Cardiac septum (tissue), 1 donor: ENCODE measurements around the gene GMPR2. TPM values are rescaled to one million over a fixed set of nuclear protein-coding genes. Genes with fewer than 3 reads are reported as not detected.

ENCODE experiments used
- DNase-seq: peaks from one replicate; pipeline ENCODE4 v3.0.0-alpha.2; 2020; ENCODE audit warnings: low spot score
- intact Hi-C: fragments of 100-400 bp; cut with DNase I; formaldehyde crosslinking; loops from one replicate; pipeline ENCODE4 v1.14.0; 2022
- long read RNA-seq: library from polyadenylated mRNA; unstranded; transcript quantifications from one replicate; pipeline ENCODE4 v2.0.0, GENCODE V29; 2021
- total RNA-seq: library from RNA; stranded (reverse); fragmentation: NEBNext Ultra II Directional; extraction: Animal tissue kit (Norgen Biotek cat#: 25700); gene quantifications from one replicate; pipeline ENCODE4 v1.2.1, GENCODE V29; 2021
- donor health status: DM: no; HTN: no; CAD: no.

Gene GMPR2
- 33.2 TPM for total RNA-seq
- long read RNA-seq, transcript GMPR2-223 (10 exons, 1,893 nt) = major isoform, 7 of 27 reads
- long read RNA-seq, partial matches to known transcripts = 0 of 27 reads
- long read RNA-seq, other reads (novel, unspliced or antisense) = 10 of 27 reads

- intact Hi-C loops = no loop called here
- DNase-seq = peak; percentile 83
Observed at GRCh38 chr14:24232645-24233537, at the start of gene GMPR2. GMPR2 (plus strand) TSS chr14:24232929; CDS start chr14:24233254, 325 bp downstream.

- intact Hi-C loops = no loop called here
- no peak for DNase-seq
Observed at GRCh38 chr14:24183014-24183481, 49.7 kb upstream of the GMPR2 start.

- intact Hi-C loops = no loop called here
- no peak for DNase-seq
Observed at GRCh38 chr14:24184104-24184970, 48.4 kb upstream of the GMPR2 start.

- no peak for DNase-seq
- intact Hi-C loops = no loop called here
Observed at GRCh38 chr14:24185026-24185425, 47.7 kb upstream of the GMPR2 start.

GRCh38 chr14:24185741-24186140, 47.0 kb upstream of the GMPR2 start:
- intact Hi-C loops = no loop called here
- DNase-seq = no peak

- intact Hi-C loops = no loop called here
- no peak for DNase-seq
Observed at GRCh38 chr14:24186831-24187538, 45.7 kb upstream of the GMPR2 start.

GRCh38 chr14:24187539-24187915, 45.2 kb upstream of the GMPR2 start:
- intact Hi-C loops = no loop called here
- no peak for DNase-seq

GRCh38 chr14:24188251-24189058, 44.3 kb upstream of the GMPR2 start, which contains the start of gene IPO4:
IPO4 (minus strand) TSS chr14:24188816; CDS start chr14:24188787, 29 bp downstream.
- DNase-seq = peak; percentile 97
- intact Hi-C loops = no loop called here

- no peak for DNase-seq
- intact Hi-C loops = no loop called here
Observed at GRCh38 chr14:24189059-24189375, 43.7 kb upstream of the GMPR2 start.

- intact Hi-C loops = no loop called here
- no peak for DNase-seq
Observed at GRCh38 chr14:24189460-24189859, 43.3 kb upstream of the GMPR2 start.

GRCh38 chr14:24190416-24190815, 42.3 kb upstream of the GMPR2 start:
- DNase-seq = no peak
- intact Hi-C loops = no loop called here

GRCh38 chr14:24192933-24193332, 39.8 kb upstream of the GMPR2 start:
- intact Hi-C loops = no loop called here

GRCh38 chr14:24194186-24194872, 38.4 kb upstream of the GMPR2 start:
- intact Hi-C loops = loop anchor here (2.0 kb wide), 1 partner anchor 18 kb away; the partner anchor contains the start of gene CHMP4A
- DNase-seq = no peak

More at GRCh38 chr14:24192933-24193332, 39.8 kb upstream of the GMPR2 start:
- no peak for DNase-seq

GRCh38 chr14:24194873-24195185, 37.9 kb upstream of the GMPR2 start:
- DNase-seq = no peak
- intact Hi-C loops = loop anchor here (2.0 to 5.0 kb wide), 2 partner anchors 18 to 53 kb away; partner anchors contain the start of genes CHMP4A and EMC9

GRCh38 chr14:24195186-24196070, 37.3 kb upstream of the GMPR2 start, which contains the start of gene TM9SF1:
TM9SF1 (minus strand) TSS chr14:24195441; CDS start chr14:24195019, 422 bp downstream.
- peak; percentile 96 for DNase-seq
- intact Hi-C loops = loop anchor here (2.0 to 5.0 kb wide), 2 partner anchors 17 to 53 kb away; partner anchors contain the start of genes CHMP4A and EMC9

- no peak for DNase-seq
- intact Hi-C loops = loop anchor here (5.0 kb wide), 1 partner anchor 54 kb away; the partner anchor contains the start of gene EMC9
Observed at GRCh38 chr14:24196071-24197055, 36.4 kb upstream of the GMPR2 start.
